ENCODE results near the gene DLG1.

- no peak for TF ChIP-seq CTCF (IDR thresholded peaks at IDR 0.05)
- no peak for TF ChIP-seq POLR2AphosphoS5 (IDR thresholded peaks at IDR 0.05)
Observed at GRCh38 chr3:197085137-197085536, 213.3 kb downstream of the DLG1 start.
